Body of pancreas (tissue), 4 donors: ENCODE measurements around the gene MICU1. TPM values are rescaled to one million over a fixed set of nuclear protein-coding genes. Genes with fewer than 3 reads are reported as not detected.

Experiments
- ATAC-seq: fragments of 150-250 bp; one replicate; pipeline ENCODE4 v1.9.1; 2016
- DNase-seq, 4 donors: peaks; one replicate each; pipeline ENCODE4 v3.0.0-alpha.2; 2019
- H3K27ac ChIP-seq, 4 donors: fragments of 200-600 bp; sonication (generic); 1 replicate in 3 of 4; 2 replicates in 1 of 4; pipeline versions ENCODE4 v1.5.1 to v1.6.1; 2016 to 2019; ENCODE audit warnings: mild to moderate bottlenecking in 1 of 4, mixed read lengths in 1 of 4, moderate library complexity in 1 of 4
- H3K27me3 ChIP-seq, 2 donors: fragments of 200-600 bp; sonication (generic); one replicate each; pipeline ENCODE4 v1.6.0; 2016; ENCODE audit warnings: mild to moderate bottlenecking in 1 of 2
- H3K36me3 ChIP-seq, 2 donors: fragments of 200-600 bp; sonication (generic); replicated peaks in 1 of 2; 2 replicates each; pipeline ENCODE4 v1.5.1; 2016; ENCODE audit warnings: low read depth in 2 of 2; ENCODE audit not compliant: insufficient read depth in 1 of 2
- H3K4me1 ChIP-seq: fragments of 200-600 bp; sonication (generic); one replicate; pipeline ENCODE4 v1.6.0; 2016
- H3K4me3 ChIP-seq, 2 donors: fragments of 200-600 bp; sonication (generic); 1 replicate in 1 of 2; 2 replicates in 1 of 2; pipeline ENCODE4 v1.5.1; 2016 to 2019
- H3K9me3 ChIP-seq, 3 donors: fragments of 200-600 bp; sonication (generic); 1 replicate in 2 of 3; 2 replicates in 1 of 3; pipeline ENCODE4 v1.5.1; 2016
- CTCF ChIP-seq, 7 experiments: fragments of 450-650 bp in 4 of 7; fragments of 200-600 bp in 3 of 7; sonication (generic) in 3 of 7; IDR thresholded peaks; one replicate each; pipeline ENCODE4 v1.5.1; 2016 to 2019; ENCODE audit warnings: antibody characterized with exemption in 7 of 7
- POLR2A ChIP-seq, 3 donors: fragments of 450-650 bp; IDR thresholded peaks; one replicate each; pipeline ENCODE4 v1.6.1; 2016; ENCODE audit warnings: antibody characterized with exemption in 3 of 3, mild to moderate bottlenecking in 2 of 3
- WGBS, 2 donors: methylation state at CpG; one replicate each; pipeline ENCODE4 v1.1.5; 2017; 5-methylcytosine and 5-hydroxymethylcytosine counted together
- intact Hi-C: fragments of 100-400 bp; cut with DNase I; formaldehyde crosslinking; loops from one replicate; pipeline ENCODE4 v1.15.1; 2023
- total RNA-seq, 2 donors: library from RNA; depleted of rRNA; stranded (reverse); fragments of >200 nt; gene quantifications; one replicate each; pipeline ENCODE4 v1.1.0, GENCODE V29; 2016

The MICU1 gene
- total RNA-seq, 2 donors from 2014 or later = 14.0 to 23.1 TPM

GRCh38 chr10:72487116-72487515 is 138.8 kb downstream of the MICU1 start:
- Histone ChIP-seq H3K27ac (no peak overlapping the region), H3K36me3 (no peaks in the 10 kb centered on the region), H3K27me3 (no peaks in the 10 kb centered on the region), H3K4me3 (no peak overlapping the region), H3K4me1 (no peaks in the 10 kb centered on the region), H3K9me3 (no peaks in the 10 kb centered on the region)
- ATAC-seq = no peak
- no peak for DNase-seq
- intact Hi-C loops = no loop called here
- TF ChIP-seq CTCF (IDR thresholded peaks at IDR 0.05) = no peak
- no peak for TF ChIP-seq POLR2A (IDR thresholded peaks at IDR 0.05)
- WGBS, 2 donors = 90 to 96% methylated on average over 4 of the region's 4 CpGs

GRCh38 chr10:72485701-72486100 is 140.2 kb downstream of the MICU1 start:
- WGBS, 2 donors = 83 to 88% methylated on average over 3 of the region's 3 CpGs

GRCh38 chr10:72484521-72484920 is 141.4 kb downstream of the MICU1 start:
- WGBS, 2 donors = 94 to 97% methylated on average over 3 of the region's 3 CpGs
- DNase-seq (no peak), ATAC-seq (no peak)
- TF ChIP-seq POLR2A (IDR thresholded peaks at IDR 0.05) (no peak), CTCF (IDR thresholded peaks at IDR 0.05) (no peak)
- intact Hi-C loops = no loop called here
- Histone ChIP-seq H3K4me3 (no peak overlapping the region), H3K4me1 (no peaks in the 10 kb centered on the region), H3K27me3 (no peaks in the 10 kb centered on the region), H3K36me3 (no peaks in the 10 kb centered on the region), H3K27ac (no peak overlapping the region), H3K9me3 (no peaks in the 10 kb centered on the region)

More at GRCh38 chr10:72485701-72486100, 140.2 kb downstream of the MICU1 start:
- TF ChIP-seq POLR2A (IDR thresholded peaks at IDR 0.05) = no peak
- no peak for TF ChIP-seq CTCF (IDR thresholded peaks at IDR 0.05)
- DNase-seq (no peak), ATAC-seq (no peak)
- intact Hi-C loops = no loop called here
- no peak overlapping the region for H3K27ac ChIP-seq
- H3K4me1 ChIP-seq = no peaks in the 10 kb centered on the region
- H3K36me3 ChIP-seq = no peaks in the 10 kb centered on the region
- no peaks in the 10 kb centered on the region for H3K27me3 ChIP-seq
- H3K9me3 ChIP-seq = no peaks in the 10 kb centered on the region
- H3K4me3 ChIP-seq = no peak overlapping the region

- no peaks in the 10 kb centered on the region for H3K27me3 ChIP-seq
- intact Hi-C loops = no loop called here
- H3K4me3 ChIP-seq = no peak overlapping the region
- DNase-seq (no peak), ATAC-seq (no peak)
- H3K9me3 ChIP-seq = no peaks in the 10 kb centered on the region
- no peaks in the 10 kb centered on the region for H3K36me3 ChIP-seq
- 75 to 95% methylated on average over 6 of the region's 6 CpGs for WGBS, 2 donors
- H3K4me1 ChIP-seq = no peaks in the 10 kb centered on the region
- no peak for TF ChIP-seq POLR2A (IDR thresholded peaks at IDR 0.05)
- no peak for TF ChIP-seq CTCF (IDR thresholded peaks at IDR 0.05)
- no peak overlapping the region for H3K27ac ChIP-seq
Observed at GRCh38 chr10:72483471-72483870, 142.4 kb downstream of the MICU1 start.

- H3K4me3 ChIP-seq = no peak overlapping the region
- TF ChIP-seq POLR2A (IDR thresholded peaks at IDR 0.05) = no peak
- TF ChIP-seq CTCF (IDR thresholded peaks at IDR 0.05) = no peak
- peaks cover 0 to 6% of the 10 kb centered on the region in 2 donors for H3K36me3 ChIP-seq
- no peaks in the 10 kb centered on the region for H3K9me3 ChIP-seq
- DNase-seq (no peak), ATAC-seq (no peak)
- H3K27me3 ChIP-seq = no peaks in the 10 kb centered on the region
- no peak overlapping the region for H3K27ac ChIP-seq
- intact Hi-C loops = no loop called here
- no peaks in the 10 kb centered on the region for H3K4me1 ChIP-seq
- WGBS, 2 donors = 97 to 100% methylated on average over 2 of the region's 2 CpGs
Observed at GRCh38 chr10:72480861-72481260, 145.0 kb downstream of the MICU1 start.
